Stimulated activated CD8-positive, alpha-beta memory T cell treated with anti-CD3 and anti-CD28 coated beads, Interleukin-4, amount 100 ng/mL, for 24 hours (primary cell): ENCODE measurements around the gene OSBPL9.
"Not testable (repeated sequence)": the region's sequence is repeated elsewhere in the genome, so short reads cannot be mapped to it uniquely, and the experiment has no call there.

Experiments used
- DNase-seq: peaks from one replicate; pipeline ENCODE4 v3.0.0-alpha.2; 2020; ENCODE audit warnings: low read depth

The OSBPL9 gene

DNA sequence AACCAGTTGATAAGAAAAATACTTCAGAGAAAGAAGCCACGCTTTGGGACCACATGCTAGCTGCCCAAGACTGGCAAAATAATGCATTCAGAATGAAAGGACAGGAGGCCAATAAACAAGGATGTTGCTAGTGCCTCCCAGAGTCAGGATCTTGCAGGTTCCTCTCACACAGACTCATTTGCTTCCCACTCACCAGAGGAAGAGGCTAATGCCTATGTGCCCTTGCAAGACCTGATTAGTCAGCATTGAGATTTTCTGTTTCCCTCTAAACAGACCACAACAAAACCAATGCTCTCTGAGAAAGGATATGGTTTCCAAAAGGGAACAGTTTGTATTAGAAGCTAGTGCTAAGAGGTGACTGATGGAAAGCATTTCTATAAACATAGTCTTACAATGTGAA, 176.0 kb downstream of the OSBPL9 start:
- DNase-seq = no peak

- DNase-seq = no peak
Observed at GRCh38 chr1:51794260-51794659, 177.4 kb downstream of the OSBPL9 start.

DNA sequence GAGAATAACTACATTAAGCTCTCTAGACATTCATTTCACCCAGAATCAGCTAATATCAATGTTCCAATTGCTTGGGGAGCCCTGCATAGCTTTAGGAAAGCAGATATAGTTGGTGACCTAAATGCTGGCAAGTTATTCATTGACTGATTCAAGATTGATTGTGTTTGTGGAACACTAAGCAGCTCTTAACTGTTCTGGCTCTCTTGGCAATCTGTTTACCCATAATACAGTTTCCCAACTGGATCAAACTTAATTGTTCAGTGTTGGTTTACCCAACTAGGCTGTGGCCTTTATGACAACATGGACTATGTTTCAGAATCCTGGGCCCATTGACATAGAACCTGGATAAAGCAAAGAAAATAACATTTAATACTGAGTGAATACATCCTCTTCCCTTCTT, 178.0 kb downstream of the OSBPL9 start:
- no peak for DNase-seq

GRCh38 chr1:51799372-51799771, 182.5 kb downstream of the OSBPL9 start:
- DNase-seq = no peak

GRCh38 chr1:51814513-51814912, 197.6 kb downstream of the OSBPL9 start:
- no peak for DNase-seq

DNA sequence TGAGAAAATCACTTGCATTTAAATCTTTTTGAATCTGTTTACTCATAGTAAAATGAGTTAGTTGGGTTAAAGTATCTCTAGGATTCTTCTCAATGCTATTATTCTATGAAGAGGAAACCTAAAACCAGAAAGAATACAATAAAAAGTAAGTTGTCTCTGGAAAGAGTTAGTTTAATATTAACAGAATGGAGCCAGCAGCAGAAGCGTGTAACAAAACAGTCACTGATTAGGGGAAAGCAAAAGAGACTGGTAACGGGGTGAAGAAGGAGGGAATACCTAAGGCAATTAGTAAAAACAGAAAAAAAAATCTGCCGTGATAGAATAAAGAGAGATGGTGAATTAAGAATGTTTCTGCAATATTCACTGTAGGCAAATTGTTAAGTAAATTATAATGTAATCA, 201.6 kb downstream of the OSBPL9 start:
- DNase-seq = no peak

- not testable (repeated sequence) for DNase-seq
Observed at GRCh38 chr1:51819021-51819420, 202.1 kb downstream of the OSBPL9 start.

DNA sequence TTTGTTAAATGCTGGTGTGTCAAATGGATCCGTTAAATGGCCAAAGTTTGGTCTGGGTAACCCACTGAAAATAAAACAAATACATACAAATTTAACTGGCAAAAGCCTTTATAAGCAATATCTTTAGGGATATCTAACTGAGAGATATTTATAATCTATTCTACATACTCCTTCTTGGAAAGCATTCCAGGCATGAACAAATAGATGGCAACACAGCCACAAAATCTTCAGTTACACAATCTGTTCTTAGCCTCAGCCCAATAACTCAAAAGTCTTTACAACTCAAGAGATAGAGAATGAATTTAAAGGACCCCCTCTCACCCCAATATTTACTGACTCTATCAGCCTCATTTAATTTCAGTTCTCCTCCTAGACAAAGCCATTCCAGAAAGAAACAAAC, 202.9 kb downstream of the OSBPL9 start:
- no peak for DNase-seq

DNA sequence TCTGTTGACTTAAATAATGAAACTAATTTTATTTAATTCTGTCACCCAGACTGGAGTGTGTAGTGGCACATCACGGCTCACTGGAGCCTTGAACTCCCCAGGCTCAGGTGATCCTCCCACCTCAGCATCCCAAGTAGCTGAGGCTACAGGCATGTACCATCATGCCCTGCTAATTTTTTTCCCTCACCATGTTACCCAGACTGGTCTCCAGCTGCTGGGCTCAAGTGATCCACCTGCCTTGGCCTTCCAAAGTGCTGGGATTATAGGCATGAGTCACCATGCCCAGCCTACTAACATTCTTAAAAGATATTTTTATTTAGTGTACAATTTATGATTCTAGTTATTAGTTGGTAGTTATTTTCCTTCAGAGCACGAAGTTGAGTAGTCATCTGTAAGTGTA, 212.2 kb downstream of the OSBPL9 start:
- DNase-seq = no peak

- DNase-seq = no peak
Observed at GRCh38 chr1:51833700-51834099, 216.8 kb downstream of the OSBPL9 start.

DNA sequence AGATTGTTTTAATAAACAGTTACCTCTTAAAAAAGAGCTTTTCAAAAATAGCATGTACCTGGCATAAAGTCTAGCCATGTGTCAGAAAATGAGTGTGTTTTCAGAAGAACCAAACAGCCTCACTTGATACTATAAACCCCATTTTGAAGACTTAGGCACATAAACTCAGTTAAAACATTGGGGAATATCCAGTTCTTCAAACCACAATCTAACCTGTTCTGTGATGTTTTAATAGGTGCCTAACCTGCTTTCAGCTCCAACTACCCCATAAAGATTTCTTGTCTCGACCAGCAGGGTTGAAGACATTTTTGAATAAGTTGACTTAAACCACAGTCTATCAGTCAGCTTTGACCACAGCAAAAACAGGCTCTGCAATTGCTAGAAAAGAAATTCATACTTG, 220.4 kb downstream of the OSBPL9 start:
- DNase-seq = no peak
